T-helper 1 cell treated with Interleukin-12 subunit alpha and Interleukin-12 subunit beta and Interleukin-4 antibody, amounts not matched to agents 30 μg/mL and 1 μg/mL, for 36 hours (primary cell): ENCODE data around the gene SYNC.

Source experiments
- H3K27ac Mint-ChIP-seq: one replicate; pipeline ENCODE4 v1.8.0; 2021; ENCODE audit warnings: mild to moderate bottlenecking, mixed read lengths
- H3K27me3 Mint-ChIP-seq: one replicate; pipeline ENCODE4 v1.8.0; 2021; ENCODE audit warnings: low read depth, mixed read lengths
- H3K36me3 Mint-ChIP-seq: one replicate; pipeline ENCODE4 v1.8.0; 2021; ENCODE audit warnings: low read depth, mixed read lengths
- H3K4me1 Mint-ChIP-seq: one replicate; pipeline ENCODE4 v1.8.0; 2021; ENCODE audit warnings: low read depth, mixed read lengths
- H3K4me3 Mint-ChIP-seq: one replicate; pipeline ENCODE4 v1.8.0; 2021; ENCODE audit warnings: mild to moderate bottlenecking, moderate library complexity, mixed read lengths
- H3K9me3 Mint-ChIP-seq: one replicate; pipeline ENCODE4 v1.8.0; 2021; ENCODE audit warnings: mixed read lengths

Gene SYNC

DNA sequence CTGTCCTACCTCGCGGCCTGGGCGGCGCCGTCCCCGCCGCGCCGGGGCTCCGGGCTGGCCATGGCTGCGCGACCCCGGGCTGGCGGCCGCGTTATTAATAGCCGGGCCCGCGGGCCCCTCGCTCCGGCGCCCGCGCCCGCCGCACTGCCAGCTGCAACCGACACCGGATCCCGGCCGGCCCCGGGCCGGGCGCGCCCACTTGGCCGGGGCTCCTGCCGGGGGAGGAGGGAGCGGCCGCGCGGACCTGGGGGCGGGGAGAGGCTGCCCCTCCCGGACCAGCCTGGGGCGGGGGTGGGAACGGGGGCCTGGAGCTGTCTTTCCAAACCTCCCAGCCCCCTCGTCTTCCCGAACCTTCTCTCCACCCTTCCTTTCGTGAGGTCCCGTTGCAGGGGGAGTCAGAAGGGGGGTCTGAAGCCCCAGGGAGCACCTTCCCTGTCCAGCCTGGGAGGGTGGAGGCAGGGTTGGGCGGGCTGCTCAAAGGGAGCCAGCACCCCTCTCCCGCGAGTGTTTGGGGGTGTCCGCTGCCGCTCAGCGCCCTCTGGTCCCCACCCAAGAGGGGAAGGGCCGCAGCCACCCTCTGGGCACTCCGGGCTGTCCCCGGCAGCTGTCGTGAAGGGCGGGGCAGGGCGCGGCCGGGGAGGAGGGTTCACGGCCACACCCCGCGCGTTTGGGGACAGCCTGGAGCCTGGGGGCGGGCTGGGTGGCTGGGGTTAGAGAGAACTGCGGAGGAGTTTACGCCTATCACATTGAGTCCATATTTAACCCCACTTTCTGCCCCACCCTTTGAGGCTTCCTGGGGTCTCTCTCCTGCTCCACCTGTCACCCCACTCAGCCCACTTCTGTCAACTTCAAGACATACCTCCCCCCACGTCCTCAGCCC lies at the start of gene SYNC:
SYNC (minus strand) TSS at position 172 of the 880 bp plus-strand sequence; CDS start at position 62, 110 bp downstream.
- no peak within 1 kb of the TSS for H3K27ac Mint-ChIP-seq
- H3K9me3 Mint-ChIP-seq = no peaks in the 10 kb centered on the region
- peaks cover 12% of the 10 kb centered on the region for H3K4me1 Mint-ChIP-seq
- no peaks in the 10 kb centered on the region for H3K36me3 Mint-ChIP-seq
- peak within 1 kb of the TSS; percentile 30 for H3K4me3 Mint-ChIP-seq
- H3K27me3 Mint-ChIP-seq = peaks cover 60% of the 10 kb centered on the region

DNA sequence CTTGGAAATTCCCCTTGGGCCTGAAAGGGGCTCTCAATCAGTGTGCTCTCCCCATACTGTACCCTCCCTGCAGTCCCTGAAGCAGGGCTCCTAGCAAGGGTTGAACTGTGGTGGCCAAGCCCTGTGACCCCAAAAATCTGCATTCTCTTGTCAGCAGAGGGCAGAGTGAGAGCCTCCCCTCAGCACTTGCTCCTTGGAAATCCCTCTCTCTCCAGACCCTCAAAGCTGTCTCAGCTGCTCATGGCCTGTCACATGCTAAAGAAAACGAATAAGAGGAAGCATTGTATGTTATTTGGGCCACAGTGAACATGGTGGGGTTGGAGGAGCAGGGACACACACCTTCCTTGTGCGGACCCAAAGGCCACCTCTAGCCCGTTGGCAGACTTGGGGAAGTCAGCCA lies 47.2 kb upstream of the SYNC start:
- no peaks in the 10 kb centered on the region for H3K36me3 Mint-ChIP-seq
- H3K4me1 Mint-ChIP-seq = peaks cover 8% of the 10 kb centered on the region
- peaks cover 27% of the 10 kb centered on the region for H3K27me3 Mint-ChIP-seq
- H3K27ac Mint-ChIP-seq = no peak overlapping the region
- H3K4me3 Mint-ChIP-seq = no peak overlapping the region
- H3K9me3 Mint-ChIP-seq = no peaks in the 10 kb centered on the region

DNA sequence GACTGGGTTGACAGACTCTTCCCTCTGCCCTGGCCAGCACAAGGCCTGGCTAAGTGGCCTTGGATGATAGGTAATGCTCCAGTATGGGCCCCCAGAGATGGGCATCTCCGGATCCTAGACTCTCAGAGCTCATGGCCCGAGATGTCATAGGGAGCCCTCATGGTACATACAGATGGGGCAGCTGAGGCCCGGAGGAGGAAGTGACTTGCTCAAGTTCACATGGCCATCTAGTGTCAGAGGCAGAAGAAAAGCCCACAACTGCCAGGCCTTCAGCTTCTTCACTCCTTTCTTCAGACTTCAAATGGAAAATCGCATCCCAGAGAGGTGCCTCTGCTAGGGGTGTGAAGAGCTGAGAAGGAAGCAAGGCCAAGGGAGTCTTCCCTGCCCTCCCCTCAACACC lies 46.8 kb upstream of the SYNC start:
- H3K9me3 Mint-ChIP-seq = no peaks in the 10 kb centered on the region
- H3K4me3 Mint-ChIP-seq = no peak overlapping the region
- H3K4me1 Mint-ChIP-seq = peaks cover 6% of the 10 kb centered on the region
- no peaks in the 10 kb centered on the region for H3K36me3 Mint-ChIP-seq
- no peak overlapping the region for H3K27ac Mint-ChIP-seq
- H3K27me3 Mint-ChIP-seq = peaks cover 26% of the 10 kb centered on the region

DNA sequence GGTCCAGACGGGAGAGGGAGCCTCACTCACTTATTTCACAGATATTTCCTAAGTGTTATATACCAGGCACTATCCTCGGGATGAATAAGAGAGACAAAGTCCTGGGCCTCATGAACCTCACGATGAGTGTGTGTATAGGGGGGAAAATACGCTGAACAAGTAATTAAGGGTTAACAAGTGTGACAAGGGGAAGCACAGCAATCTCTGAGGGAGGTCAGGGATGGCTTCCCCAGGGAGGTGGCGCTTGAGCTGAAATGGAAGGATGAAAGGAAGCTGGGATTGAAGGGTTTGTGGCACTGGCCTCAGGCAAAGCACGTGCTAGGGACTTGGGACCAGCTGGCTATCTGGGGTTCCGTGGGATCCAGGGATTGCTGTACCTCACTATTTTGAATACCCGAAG lies 46.4 kb upstream of the SYNC start:
- peaks cover 4% of the 10 kb centered on the region for H3K4me1 Mint-ChIP-seq
- H3K27ac Mint-ChIP-seq = peak overlapping the region; percentile 22
- no peaks in the 10 kb centered on the region for H3K36me3 Mint-ChIP-seq
- H3K4me3 Mint-ChIP-seq = no peak overlapping the region
- peaks cover 27% of the 10 kb centered on the region for H3K27me3 Mint-ChIP-seq
- H3K9me3 Mint-ChIP-seq = no peaks in the 10 kb centered on the region

DNA sequence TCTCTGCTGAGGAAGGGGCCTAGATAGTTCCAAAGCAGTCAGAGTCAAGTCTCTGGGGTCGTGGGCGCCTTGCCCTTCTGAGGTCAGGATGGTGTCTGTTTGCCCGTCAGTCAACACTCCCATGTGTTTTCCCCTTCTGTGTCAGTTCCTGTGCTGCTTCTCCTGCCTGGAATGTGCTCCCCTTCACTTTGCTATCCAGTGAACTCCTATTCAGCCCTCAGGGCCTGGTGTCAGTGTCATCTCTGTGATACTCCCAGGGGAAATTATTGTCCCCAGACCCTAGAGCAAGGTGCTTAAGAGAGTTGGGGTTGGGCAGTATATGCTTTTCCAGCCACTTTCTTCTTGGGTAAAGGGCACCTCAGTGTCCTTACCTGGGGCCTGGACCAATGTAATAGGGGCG lies 45.8 kb upstream of the SYNC start:
- Mint-ChIP-seq H3K4me1 (peaks cover 4% of the 10 kb centered on the region), H3K9me3 (no peaks in the 10 kb centered on the region), H3K27ac (no peak overlapping the region), H3K27me3 (peaks cover 31% of the 10 kb centered on the region), H3K36me3 (no peaks in the 10 kb centered on the region), H3K4me3 (no peak overlapping the region)

GRCh38 chr1:32746130-32746529 lies 43.6 kb upstream of the SYNC start:
- no peaks in the 10 kb centered on the region for H3K36me3 Mint-ChIP-seq
- H3K27ac Mint-ChIP-seq = no peak overlapping the region
- no peaks in the 10 kb centered on the region for H3K9me3 Mint-ChIP-seq
- H3K4me3 Mint-ChIP-seq = no peak overlapping the region
- no peaks in the 10 kb centered on the region for H3K4me1 Mint-ChIP-seq
- peaks cover 31% of the 10 kb centered on the region for H3K27me3 Mint-ChIP-seq

DNA sequence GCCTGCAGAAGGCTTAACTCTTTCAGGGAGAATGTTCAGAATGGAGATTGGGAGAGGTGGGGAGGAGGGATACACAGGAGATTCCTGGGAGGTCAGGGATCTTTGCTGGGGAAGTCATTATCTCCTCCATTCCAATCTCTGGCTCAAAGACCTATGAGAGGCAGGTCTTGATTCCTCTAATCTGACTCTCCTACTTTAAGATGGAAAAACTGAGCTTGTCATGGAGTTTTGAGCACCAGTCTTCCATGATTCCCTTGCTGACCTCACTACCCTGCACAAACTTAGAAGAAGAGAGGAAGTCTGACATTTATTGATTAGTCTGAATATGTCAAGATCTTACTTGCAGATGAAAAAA lies 41.5 kb upstream of the SYNC start:
- Mint-ChIP-seq H3K36me3 (no peaks in the 10 kb centered on the region), H3K27ac (no peak overlapping the region), H3K4me1 (no peaks in the 10 kb centered on the region), H3K9me3 (no peaks in the 10 kb centered on the region), H3K27me3 (peaks cover 38% of the 10 kb centered on the region), H3K4me3 (no peak overlapping the region)

- Mint-ChIP-seq H3K27ac (no peak overlapping the region), H3K36me3 (no peaks in the 10 kb centered on the region), H3K4me3 (peak overlapping the region; percentile 51), H3K27me3 (peaks cover 34% of the 10 kb centered on the region), H3K9me3 (no peaks in the 10 kb centered on the region), H3K4me1 (no peaks in the 10 kb centered on the region)
These were observed 41.0 kb upstream of the SYNC start for GRCh38 chr1:32743380-32744070.

- H3K9me3 Mint-ChIP-seq = no peaks in the 10 kb centered on the region
- no peaks in the 10 kb centered on the region for H3K4me1 Mint-ChIP-seq
- no peaks in the 10 kb centered on the region for H3K36me3 Mint-ChIP-seq
- peak overlapping the region; percentile 51 for H3K4me3 Mint-ChIP-seq
- H3K27ac Mint-ChIP-seq = no peak overlapping the region
- peaks cover 34% of the 10 kb centered on the region for H3K27me3 Mint-ChIP-seq
These were observed 40.4 kb upstream of the SYNC start for GRCh38 chr1:32742956-32743355.

- Mint-ChIP-seq H3K36me3 (no peaks in the 10 kb centered on the region), H3K27ac (no peak overlapping the region), H3K9me3 (no peaks in the 10 kb centered on the region), H3K27me3 (peaks cover 38% of the 10 kb centered on the region), H3K4me3 (peak overlapping the region; percentile 51), H3K4me1 (no peaks in the 10 kb centered on the region)
These were observed 39.8 kb upstream of the SYNC start for GRCh38 chr1:32742199-32742947.

DNA sequence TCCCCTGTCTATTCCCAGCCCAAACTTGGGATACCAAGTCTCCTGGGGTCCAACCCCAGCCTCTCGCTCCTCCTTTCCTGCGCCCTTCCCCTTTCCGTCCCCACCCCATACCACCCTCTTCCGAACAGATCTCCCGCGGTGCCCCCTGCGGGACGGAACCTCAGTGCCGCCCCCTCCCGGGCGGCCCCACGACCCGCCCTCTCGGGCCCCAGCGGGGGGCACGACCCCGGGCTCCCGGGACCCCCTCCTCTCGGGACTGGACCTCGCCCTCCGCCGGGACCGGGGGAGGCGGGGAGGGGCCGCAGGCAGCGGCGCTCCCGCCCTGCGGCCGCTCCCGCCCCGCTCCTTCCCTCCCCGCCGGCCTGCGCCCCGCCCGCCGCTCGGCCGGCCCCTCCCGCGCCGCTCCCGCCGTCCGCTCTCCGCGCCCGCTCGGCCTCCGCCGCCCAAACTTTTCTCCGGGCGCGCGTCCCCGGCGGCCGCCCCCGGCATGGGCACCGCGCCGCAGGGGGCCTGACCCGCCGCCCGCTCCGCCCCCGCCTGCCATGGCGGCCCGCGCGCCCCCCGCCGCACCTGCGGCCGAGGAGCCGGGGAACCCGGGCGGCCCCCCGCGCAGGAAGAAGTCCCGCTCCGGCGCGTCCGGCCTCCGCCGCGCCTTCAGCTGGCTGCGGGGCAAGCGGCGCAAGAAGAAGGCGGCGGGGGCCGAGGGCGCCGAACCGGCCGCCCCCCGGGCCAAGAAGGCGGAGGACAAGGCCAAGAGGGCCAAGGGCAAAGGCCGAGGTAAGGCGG lies 39.0 kb upstream of the SYNC start:
- no peaks in the 10 kb centered on the region for H3K9me3 Mint-ChIP-seq
- no peak overlapping the region for H3K27ac Mint-ChIP-seq
- no peaks in the 10 kb centered on the region for H3K36me3 Mint-ChIP-seq
- H3K4me1 Mint-ChIP-seq = no peaks in the 10 kb centered on the region
- peak overlapping the region; percentile 72 for H3K4me3 Mint-ChIP-seq
- peaks cover 38% of the 10 kb centered on the region for H3K27me3 Mint-ChIP-seq

- H3K27ac Mint-ChIP-seq = no peak overlapping the region
- H3K36me3 Mint-ChIP-seq = no peaks in the 10 kb centered on the region
- H3K4me3 Mint-ChIP-seq = peak overlapping the region; percentile 72
- peaks cover 38% of the 10 kb centered on the region for H3K27me3 Mint-ChIP-seq
- H3K4me1 Mint-ChIP-seq = no peaks in the 10 kb centered on the region
- H3K9me3 Mint-ChIP-seq = no peaks in the 10 kb centered on the region
These were observed 38.5 kb upstream of the SYNC start for GRCh38 chr1:32741059-32741412.

DNA sequence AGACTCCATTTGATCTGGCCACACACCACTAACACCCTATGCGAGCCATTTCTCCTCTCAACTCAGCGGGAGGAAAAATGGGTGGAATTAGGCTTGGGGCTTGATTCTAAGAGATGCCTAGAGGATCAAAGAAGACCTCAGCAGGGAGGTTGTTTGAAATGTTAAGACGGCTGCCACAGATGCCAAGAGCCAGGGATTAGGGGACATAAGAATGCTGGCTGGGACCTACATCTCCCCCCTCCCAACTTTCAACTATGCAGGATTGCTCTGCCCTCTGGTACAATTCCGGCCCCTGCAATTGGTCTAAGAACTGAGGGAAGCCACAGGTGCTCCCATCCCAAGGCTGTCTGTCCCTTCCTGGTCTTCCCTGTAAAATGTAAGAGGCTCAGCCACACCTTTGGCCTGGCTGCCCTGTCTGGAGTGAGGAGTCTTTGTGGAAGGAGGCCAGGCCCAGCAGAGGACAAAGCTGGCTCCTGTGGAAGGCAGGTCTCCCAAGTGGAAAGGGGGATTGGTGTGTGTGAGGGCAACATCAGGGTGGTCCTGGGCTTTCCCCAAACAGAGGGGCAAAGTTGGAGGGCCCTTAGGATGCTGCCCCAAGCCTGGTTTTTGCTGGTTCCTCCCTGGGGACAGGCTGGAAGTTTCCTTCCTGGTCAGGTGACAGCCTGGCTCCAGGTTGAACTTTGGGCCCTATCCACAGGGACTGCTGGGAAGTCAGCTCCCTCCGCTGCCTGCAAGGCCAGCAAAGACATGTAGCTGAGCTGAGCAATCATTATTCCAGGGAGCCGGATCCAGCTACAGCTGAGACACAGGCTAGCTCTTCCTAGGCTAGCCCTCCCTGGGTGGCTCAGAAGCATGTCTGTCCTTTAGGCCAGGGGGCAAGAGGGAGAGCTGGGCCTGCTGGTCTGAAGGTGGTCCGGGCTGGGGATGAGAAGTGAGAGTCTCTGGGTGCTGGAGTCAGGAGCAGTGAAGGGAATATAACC lies 34.5 kb upstream of the SYNC start:
- Mint-ChIP-seq H3K4me3 (no peak overlapping the region), H3K36me3 (no peaks in the 10 kb centered on the region), H3K4me1 (peaks cover 1% of the 10 kb centered on the region), H3K27me3 (peaks cover 17% of the 10 kb centered on the region), H3K27ac (no peak overlapping the region), H3K9me3 (no peaks in the 10 kb centered on the region)
